SK-N-SH treated with all-trans-retinoic acid at 6 μM for 48 hours (cell line): ENCODE measurements around the gene PAPPA2.

Experiments used
- ATAC-seq: fragments of 200-7000 bp; cut with Tn5 transposase; 3 replicates; pipeline ENCODE4 v1.9.1; 2020; ENCODE audit warnings: mild to moderate bottlenecking, moderate library complexity
- ARNTL ChIP-seq: fragments of 450-650 bp; formaldehyde crosslinking; IDR thresholded peaks from 2 replicates; pipeline ENCODE4 v1.5.0; 2020; ENCODE audit warnings: low read depth, mild to moderate bottlenecking, moderate library complexity, borderline replicate concordance
- BACH2 ChIP-seq: fragments of 250-450 bp; sonication (Bioruptor Pico); IDR thresholded peaks from 2 replicates; pipeline ENCODE4 v1.9.0; 2021; ENCODE audit warnings: mild to moderate bottlenecking, borderline replicate concordance
- CREB5 ChIP-seq: fragments of 250-450 bp; sonication (Bioruptor Pico); IDR thresholded peaks from 2 replicates; pipeline ENCODE4 v1.5.1; 2020; ENCODE audit warnings: low read depth, mild to moderate bottlenecking, moderate library complexity
- CSDC2 ChIP-seq: fragments of 250-450 bp; sonication (Bioruptor Pico); IDR thresholded peaks from 2 replicates; pipeline ENCODE4 v1.5.0; 2020; ENCODE audit warnings: mild to moderate bottlenecking, moderate library complexity
- CSRNP3 ChIP-seq: fragments of 250-450 bp; sonication (Bioruptor Pico); IDR thresholded peaks from 2 replicates; pipeline ENCODE4 v1.5.1; 2021; ENCODE audit warnings: mild to moderate bottlenecking, moderate library complexity
- GLIS3 ChIP-seq: fragments of 250-450 bp; sonication (Bioruptor Pico); IDR thresholded peaks from 2 replicates; pipeline ENCODE4 v1.5.0; 2020; ENCODE audit warnings: mild to moderate bottlenecking, moderate library complexity
- ISL1 ChIP-seq: fragments of 250-450 bp; sonication (Bioruptor Pico); IDR thresholded peaks from 2 replicates; pipeline ENCODE4 v2.1.2; 2022; ENCODE audit warnings: mild to moderate bottlenecking, moderate library complexity
- OSR1 ChIP-seq: fragments of 250-450 bp; sonication (Bioruptor Pico); IDR thresholded peaks from 2 replicates; pipeline ENCODE4 v1.8.0; 2022; ENCODE audit warnings: moderate library complexity, mild to moderate bottlenecking, inconsistent platforms
- PATZ1 ChIP-seq: fragments of 250-450 bp; sonication (Bioruptor Pico); IDR thresholded peaks from 2 replicates; pipeline ENCODE4 v1.8.0; 2020; ENCODE audit warnings: mild to moderate bottlenecking, moderate library complexity, borderline replicate concordance
- POU6F1 ChIP-seq: fragments of 250-450 bp; sonication (Bioruptor Pico); IDR thresholded peaks from 2 replicates; pipeline ENCODE4 v1.8.0; 2021; ENCODE audit warnings: low read depth, mild to moderate bottlenecking, moderate library complexity, borderline replicate concordance
- PPARA ChIP-seq: fragments of 250-450 bp; sonication (Bioruptor Pico); IDR thresholded peaks from 2 replicates; pipeline ENCODE4 v1.5.0; 2020; ENCODE audit warnings: mild to moderate bottlenecking, borderline replicate concordance
- RARB ChIP-seq: fragments of 250-450 bp; sonication (Bioruptor Pico); IDR thresholded peaks from 2 replicates; pipeline ENCODE4 v1.8.0; 2021; ENCODE audit warnings: mild to moderate bottlenecking, moderate library complexity
- SNAI2 ChIP-seq: fragments of 250-450 bp; sonication (Bioruptor Pico); IDR thresholded peaks from 2 replicates; pipeline ENCODE4 v1.5.0; 2020; ENCODE audit warnings: mild to moderate bottlenecking, moderate library complexity
- TCF4 ChIP-seq: fragments of 250-450 bp; sonication (Bioruptor Pico); IDR thresholded peaks from 2 replicates; pipeline ENCODE4 v1.8.0; 2021; ENCODE audit warnings: mild to moderate bottlenecking, moderate library complexity, borderline replicate concordance
- TOX ChIP-seq: fragments of 250-450 bp; sonication (Bioruptor Pico); IDR thresholded peaks from 2 replicates; pipeline ENCODE4 v1.8.0; 2021; ENCODE audit warnings: mild to moderate bottlenecking, moderate library complexity, borderline replicate concordance
- TSHZ2 ChIP-seq: fragments of 250-450 bp; sonication (Bioruptor Pico); IDR thresholded peaks from 2 replicates; pipeline ENCODE4 v1.5.0; 2020; ENCODE audit warnings: mild to moderate bottlenecking, moderate library complexity
- ZC3H10 ChIP-seq: fragments of 250-450 bp; sonication (Bioruptor Pico); IDR thresholded peaks from 2 replicates; pipeline ENCODE4 v1.5.1; 2021; ENCODE audit warnings: mild to moderate bottlenecking, moderate library complexity
- ZFP3 ChIP-seq: fragments of 250-450 bp; sonication (Bioruptor Pico); IDR thresholded peaks from 2 replicates; pipeline ENCODE4 v1.5.0; 2020; ENCODE audit warnings: mild to moderate bottlenecking, moderate library complexity
- ZFP30 ChIP-seq: fragments of 450-650 bp; formaldehyde crosslinking; IDR thresholded peaks from 2 replicates; pipeline ENCODE4 v1.5.0; 2022; ENCODE audit warnings: mild to moderate bottlenecking, moderate library complexity
- ZNF565 ChIP-seq: fragments of 450-650 bp; formaldehyde crosslinking; conservative IDR thresholded peaks from 2 replicates; pipeline ENCODE4 v1.5.0; 2020; ENCODE audit warnings: low read depth, mild to moderate bottlenecking, moderate library complexity
- ZNF70 ChIP-seq: fragments of 450-650 bp; formaldehyde crosslinking; IDR thresholded peaks from 2 replicates; pipeline ENCODE4 v1.5.0; 2020; ENCODE audit warnings: mild to moderate bottlenecking, moderate library complexity
- ZNF8 ChIP-seq: fragments of 450-650 bp; formaldehyde crosslinking; IDR thresholded peaks from 2 replicates; pipeline ENCODE4 v1.5.0; 2020; ENCODE audit warnings: mild to moderate bottlenecking, moderate library complexity

The PAPPA2 gene

GRCh38 chr1:176790786-176791185, 327.8 kb downstream of the PAPPA2 start:
- TF ChIP-seq BACH2 (CRISPR knock-in tag) (no peak), OSR1 (CRISPR knock-in tag) (no peak), ARNTL (CRISPR knock-in tag) (no peak), TOX (CRISPR knock-in tag) (no peak), POU6F1 (no peak), ZC3H10 (no peak), ISL1 (CRISPR knock-in tag) (no peak), CSRNP3 (CRISPR knock-in tag) (no peak), SNAI2 (CRISPR knock-in tag) (no peak), CSDC2 (CRISPR knock-in tag) (no peak), PATZ1 (CRISPR knock-in tag) (no peak), ZFP3 (no peak), CREB5 (CRISPR knock-in tag) (no peak), RARB (CRISPR knock-in tag) (no peak), GLIS3 (no peak), ZFP30 (no peak), ZNF70 (CRISPR knock-in tag) (no peak), ZNF8 (CRISPR knock-in tag) (no peak)

GRCh38 chr1:176791906-176792305, 328.9 kb downstream of the PAPPA2 start:
- ATAC-seq: no peak

More at GRCh38 chr1:176790786-176791185, 327.8 kb downstream of the PAPPA2 start:
- ATAC-seq: no peak

More at GRCh38 chr1:176791906-176792305, 328.9 kb downstream of the PAPPA2 start:
- TF ChIP-seq OSR1 (CRISPR knock-in tag) (no peak), PATZ1 (CRISPR knock-in tag) (no peak), ARNTL (CRISPR knock-in tag) (no peak), CREB5 (CRISPR knock-in tag) (no peak), POU6F1 (no peak), PPARA (no peak), ZNF70 (CRISPR knock-in tag) (no peak), SNAI2 (CRISPR knock-in tag) (no peak), ZNF8 (CRISPR knock-in tag) (no peak), GLIS3 (no peak), RARB (CRISPR knock-in tag) (no peak), ZNF565 (CRISPR knock-in tag) (no peak), TCF4 (CRISPR knock-in tag) (no peak), BACH2 (CRISPR knock-in tag) (no peak), ZFP30 (no peak), TSHZ2 (CRISPR knock-in tag) (no peak), ISL1 (CRISPR knock-in tag) (no peak), CSRNP3 (CRISPR knock-in tag) (no peak), ZFP3 (no peak), ZC3H10 (no peak)
